Neural crest cell (in vitro differentiated cells): ENCODE measurements around the gene PHF23. TPM values are rescaled to one million over a fixed set of nuclear protein-coding genes. Genes with fewer than 3 reads are reported as not detected.

Experiments
- DNase-seq: peaks from one replicate; pipeline ENCODE4 v3.0.0; 2021; ENCODE audit warnings: low read depth, mixed read lengths, low spot score
- H3K27ac Mint-ChIP-seq: one replicate; pipeline ENCODE4 v1.8.0; 2021; ENCODE audit warnings: mild to moderate bottlenecking, mixed read lengths; ENCODE audit not compliant: unreplicated experiment
- H3K27me3 Mint-ChIP-seq: 2 replicates; pipeline ENCODE4 v1.8.0; 2021; ENCODE audit warnings: low read depth, mild to moderate bottlenecking, mixed read lengths
- H3K36me3 Mint-ChIP-seq: 2 replicates; pipeline ENCODE4 v1.8.0; 2021; ENCODE audit warnings: low read depth, mild to moderate bottlenecking, mixed read lengths
- H3K4me1 Mint-ChIP-seq: 2 replicates; pipeline ENCODE4 v1.8.0; 2021; ENCODE audit warnings: mixed read lengths
- H3K4me3 Mint-ChIP-seq: one replicate; pipeline ENCODE4 v1.8.0; 2021; ENCODE audit warnings: mild to moderate bottlenecking, mixed read lengths
- H3K9me3 Mint-ChIP-seq: 2 replicates; pipeline ENCODE4 v1.8.0; 2021; ENCODE audit warnings: mixed read lengths
- total RNA-seq: library from RNA; stranded (reverse); gene quantifications from 2 replicates; pipeline ENCODE4 v1.2.1, GENCODE V29; 2021
- TF ChIP-seq, protein P1 (sequence below): fragments of 200-600 bp; sonication (generic); conservative IDR thresholded peaks from 2 replicates; pipeline ENCODE4 v1.5.0; 2021; ENCODE audit warnings: antibody characterized with exemption, mild to moderate bottlenecking

Gene PHF23
- total RNA-seq, 1 donor from 2014 or later: 75.2 TPM

DNA sequence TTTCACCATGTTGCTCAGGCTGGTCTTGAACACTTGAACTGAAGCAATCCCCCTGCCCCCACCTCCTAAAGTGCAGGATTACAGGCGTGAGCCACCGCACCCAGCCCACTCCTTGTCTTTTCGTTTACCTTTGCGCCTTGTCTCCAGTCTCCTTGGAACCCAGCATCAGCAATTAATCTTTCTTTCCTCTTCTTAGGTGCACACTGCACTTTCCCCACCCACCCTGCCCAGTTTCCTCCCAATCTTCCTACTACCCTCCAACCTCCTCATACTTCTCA is 24.5 kb upstream of the PHF23 start:
- H3K9me3 Mint-ChIP-seq: no peaks in the 10 kb centered on the region
- H3K36me3 Mint-ChIP-seq: peaks cover 3% of the 10 kb centered on the region
- peaks cover 13% of the 10 kb centered on the region for H3K4me1 Mint-ChIP-seq
- H3K27ac Mint-ChIP-seq: no peak overlapping the region
- TF ChIP-seq, protein P1, sequence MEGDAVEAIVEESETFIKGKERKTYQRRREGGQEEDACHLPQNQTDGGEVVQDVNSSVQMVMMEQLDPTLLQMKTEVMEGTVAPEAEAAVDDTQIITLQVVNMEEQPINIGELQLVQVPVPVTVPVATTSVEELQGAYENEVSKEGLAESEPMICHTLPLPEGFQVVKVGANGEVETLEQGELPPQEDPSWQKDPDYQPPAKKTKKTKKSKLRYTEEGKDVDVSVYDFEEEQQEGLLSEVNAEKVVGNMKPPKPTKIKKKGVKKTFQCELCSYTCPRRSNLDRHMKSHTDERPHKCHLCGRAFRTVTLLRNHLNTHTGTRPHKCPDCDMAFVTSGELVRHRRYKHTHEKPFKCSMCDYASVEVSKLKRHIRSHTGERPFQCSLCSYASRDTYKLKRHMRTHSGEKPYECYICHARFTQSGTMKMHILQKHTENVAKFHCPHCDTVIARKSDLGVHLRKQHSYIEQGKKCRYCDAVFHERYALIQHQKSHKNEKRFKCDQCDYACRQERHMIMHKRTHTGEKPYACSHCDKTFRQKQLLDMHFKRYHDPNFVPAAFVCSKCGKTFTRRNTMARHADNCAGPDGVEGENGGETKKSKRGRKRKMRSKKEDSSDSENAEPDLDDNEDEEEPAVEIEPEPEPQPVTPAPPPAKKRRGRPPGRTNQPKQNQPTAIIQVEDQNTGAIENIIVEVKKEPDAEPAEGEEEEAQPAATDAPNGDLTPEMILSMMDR: no peak
- H3K4me3 Mint-ChIP-seq: no peak overlapping the region
- no peak for DNase-seq
- H3K27me3 Mint-ChIP-seq: peaks cover 86% of the 10 kb centered on the region

DNA sequence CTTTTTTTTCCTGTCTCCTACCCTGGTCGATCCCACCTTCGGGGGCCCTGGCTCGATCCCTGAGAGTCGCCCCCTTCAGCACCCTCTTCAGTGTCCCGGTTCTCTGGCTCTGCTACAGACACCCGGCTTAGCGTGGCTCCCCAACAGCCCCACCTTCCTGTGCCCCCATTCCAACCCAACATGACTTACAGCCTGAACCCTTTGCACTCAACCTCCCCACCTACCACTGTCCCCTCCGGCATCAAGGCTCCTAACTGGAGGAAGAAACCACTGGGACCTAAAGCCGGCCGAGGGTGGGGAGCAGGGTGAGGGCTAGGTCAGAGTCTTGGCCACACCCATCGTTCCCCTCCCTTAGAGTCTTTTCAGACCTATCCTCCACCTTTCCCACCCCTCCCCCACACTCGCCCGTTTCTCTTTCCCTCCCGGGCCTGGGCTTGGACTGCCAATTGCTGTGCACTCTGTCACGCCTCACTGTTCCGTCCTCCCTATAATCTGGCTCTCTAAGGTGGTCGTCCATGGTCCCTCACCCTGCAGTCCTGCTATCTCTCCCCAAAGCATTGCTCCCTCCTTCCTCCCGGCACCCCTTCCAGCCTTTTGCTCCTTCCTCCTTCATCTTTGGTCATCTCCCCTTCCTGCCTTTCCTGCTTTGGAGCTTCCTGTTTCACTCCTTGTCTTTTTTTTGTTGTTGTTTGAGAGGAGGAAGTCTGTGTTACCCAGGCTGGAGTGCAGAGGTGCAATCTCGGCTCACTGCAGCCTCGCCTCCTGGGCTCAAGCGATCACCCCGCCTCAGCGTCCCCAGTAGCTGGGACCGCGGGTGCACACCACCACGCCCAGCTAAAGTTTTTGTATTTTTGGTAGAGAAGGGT is 23.9 kb upstream of the PHF23 start:
- peaks cover 87% of the 10 kb centered on the region for H3K27me3 Mint-ChIP-seq
- TF ChIP-seq, protein P1: no peak
- peaks cover 13% of the 10 kb centered on the region for H3K4me1 Mint-ChIP-seq
- no peak overlapping the region for H3K4me3 Mint-ChIP-seq
- peaks cover 6% of the 10 kb centered on the region for H3K36me3 Mint-ChIP-seq
- no peak overlapping the region for H3K27ac Mint-ChIP-seq
- no peaks in the 10 kb centered on the region for H3K9me3 Mint-ChIP-seq
- no peak for DNase-seq

DNA sequence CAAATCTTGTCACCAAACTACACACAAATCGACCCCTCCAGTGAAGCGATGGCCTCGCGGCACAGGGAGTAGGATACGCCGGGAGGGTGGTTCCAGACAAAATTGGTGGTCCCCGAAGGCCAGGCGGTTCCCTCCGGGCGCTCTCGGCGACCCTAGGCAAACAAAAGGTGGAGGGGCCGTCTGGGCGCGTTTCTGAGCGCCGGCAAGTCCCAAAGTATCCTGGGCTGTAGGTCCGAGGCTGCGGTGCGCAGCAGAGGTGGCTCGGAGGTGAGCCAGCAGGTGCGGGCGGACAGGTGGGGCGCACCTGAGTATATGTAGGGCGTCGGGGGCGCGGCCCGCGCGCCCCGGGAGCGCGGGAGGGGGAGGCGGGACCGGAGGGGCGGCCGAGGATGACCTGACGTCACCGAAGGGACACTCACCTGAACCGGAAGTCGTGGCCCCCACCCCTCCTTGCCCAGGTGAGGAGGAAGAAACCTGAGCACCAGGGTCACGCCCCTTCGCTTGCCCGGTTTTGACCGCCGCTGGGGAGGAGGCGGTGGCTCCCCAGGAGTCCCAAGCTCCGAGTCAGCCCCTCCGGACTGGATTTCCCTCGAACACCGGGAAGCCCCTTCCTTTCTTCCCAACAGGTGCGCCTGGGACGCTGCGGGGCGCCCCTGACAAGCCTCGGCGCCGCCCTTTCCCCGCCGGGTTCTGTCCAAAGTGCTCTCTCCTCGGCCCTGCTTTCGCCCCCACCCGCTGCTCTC is 23.1 kb upstream of the PHF23 start, which contains the start of gene CLDN7:
TSS of gene CLDN7 (minus strand) at position 287 of the 743 bp plus-strand sequence. CDS start 435 bp downstream, outside the sequence.
- DNase-seq: no peak
- TF ChIP-seq, protein P1: no peak
- Mint-ChIP-seq H3K36me3 (peaks cover 6% of the 10 kb centered on the region), H3K27ac (no peak within 1 kb of the TSS), H3K9me3 (no peaks in the 10 kb centered on the region), H3K4me3 (peak within 1 kb of the TSS; percentile 44), H3K27me3 (peaks cover 84% of the 10 kb centered on the region), H3K4me1 (peaks cover 13% of the 10 kb centered on the region)

DNA sequence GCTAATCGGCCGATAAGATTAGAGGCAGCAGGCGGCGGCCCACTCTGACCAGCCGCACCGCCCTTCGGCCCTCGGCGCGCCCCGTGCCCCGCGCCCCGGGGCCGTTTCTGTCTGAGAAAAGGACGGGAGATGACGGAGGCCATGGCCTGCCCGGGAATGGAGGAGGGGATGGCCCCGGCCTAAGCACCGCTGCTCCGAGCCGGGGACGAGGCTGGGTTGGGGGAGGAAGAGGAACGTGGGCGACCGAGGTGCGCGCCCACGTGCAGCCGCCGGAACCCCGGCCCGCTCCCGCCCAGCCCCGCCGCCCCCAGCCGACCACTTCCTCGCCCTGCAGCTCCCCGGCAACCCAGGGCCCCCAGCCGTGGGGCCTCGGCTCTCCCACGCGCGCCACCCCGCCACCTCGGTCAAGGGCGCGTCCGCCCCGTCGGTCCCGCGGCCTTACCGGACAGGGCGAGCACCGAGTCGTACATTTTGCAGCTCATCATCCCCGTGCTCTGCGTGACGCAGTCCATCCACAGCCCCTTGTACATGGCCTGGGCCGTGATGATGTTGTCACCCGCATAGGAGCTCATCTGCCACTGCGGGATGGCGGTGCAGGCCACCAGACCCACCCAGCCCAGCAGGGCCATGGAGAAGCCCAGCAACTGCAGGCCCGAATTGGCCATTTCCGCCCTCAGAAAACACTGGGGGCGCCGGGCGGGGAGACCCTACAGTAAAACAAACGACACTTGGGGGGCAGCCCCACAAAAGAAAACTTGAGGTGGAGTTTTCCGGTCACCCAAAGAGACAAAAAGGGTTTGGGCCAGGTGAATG is 22.3 kb upstream of the PHF23 start:
- Mint-ChIP-seq H3K27ac (no peak overlapping the region), H3K4me1 (peaks cover 13% of the 10 kb centered on the region), H3K4me3 (peak overlapping the region; percentile 72), H3K36me3 (peaks cover 9% of the 10 kb centered on the region), H3K9me3 (no peaks in the 10 kb centered on the region), H3K27me3 (peaks cover 80% of the 10 kb centered on the region)
- no peak for DNase-seq
- TF ChIP-seq, protein P1: no peak

DNA sequence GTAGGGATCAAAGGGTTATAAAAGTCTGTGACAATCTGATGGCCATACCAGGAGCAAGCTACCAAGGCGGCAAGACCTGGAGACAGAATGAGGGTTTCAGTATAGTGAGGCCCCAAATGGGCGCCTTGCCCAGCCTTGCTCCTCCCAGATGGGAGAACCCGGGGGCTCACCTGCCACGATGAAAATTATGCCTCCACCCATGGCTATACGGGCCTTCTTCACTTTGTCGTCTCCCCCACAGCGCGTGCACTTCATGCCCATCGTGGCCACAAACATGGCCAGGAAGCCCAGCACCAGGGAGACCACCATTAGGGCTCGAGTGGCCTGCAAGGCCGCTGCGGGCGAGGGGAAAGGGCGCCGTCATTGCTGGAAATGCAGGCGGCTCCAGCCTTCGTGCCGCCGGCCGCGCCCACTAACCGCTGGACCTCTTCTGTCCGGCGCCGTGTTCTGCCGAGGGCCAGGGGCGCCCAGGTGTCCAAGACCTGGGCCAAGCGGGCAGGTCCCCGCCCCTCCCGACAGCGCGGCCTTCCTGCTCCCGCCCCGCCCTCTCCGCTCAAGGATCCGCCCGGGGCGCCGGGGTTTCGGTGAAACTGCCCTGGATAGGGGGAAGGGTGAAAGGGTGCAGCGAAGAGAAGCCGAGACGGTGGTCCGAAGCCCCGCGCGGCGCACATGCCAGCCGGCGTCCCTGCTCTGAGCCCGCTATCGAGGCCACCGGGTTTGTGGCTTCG is 21.6 kb upstream of the PHF23 start:
- peaks cover 13% of the 10 kb centered on the region for H3K36me3 Mint-ChIP-seq
- peaks cover 13% of the 10 kb centered on the region for H3K4me1 Mint-ChIP-seq
- no peak for DNase-seq
- peaks cover 77% of the 10 kb centered on the region for H3K27me3 Mint-ChIP-seq
- TF ChIP-seq, protein P1: no peak
- peak overlapping the region; percentile 72 for H3K4me3 Mint-ChIP-seq
- no peak overlapping the region for H3K27ac Mint-ChIP-seq
- H3K9me3 Mint-ChIP-seq: no peaks in the 10 kb centered on the region
